Measurements from ENCODE around the gene LTBR. TPM values are rescaled to one million over a fixed set of nuclear protein-coding genes. Genes with fewer than 3 reads are reported as not detected.
A peak's percentile ranks its signal among the peaks of the same experiment; 100 is the strongest.

The LTBR gene
- total and polyA plus RNA-seq, 4 donors, result 6.8 to 43.5 (median 21.1) TPM

- Histone ChIP-seq H3K27ac (ENCODE audit: low read depth, low read length) (no peak overlapping the region), H3K27me3 (ENCODE audit: control insufficient read depth, insufficient read depth, low read length) (peaks cover 10% of the 10 kb centered on the region), H3K4me3 (ENCODE audit: low read depth, low read length) (no peak overlapping the region), H3K4me1 (ENCODE audit: control insufficient read depth, insufficient read depth, low read length) (peaks cover 7% of the 10 kb centered on the region), H3K36me3 (ENCODE audit: control insufficient read depth, insufficient read depth, low read length) (no peaks in the 10 kb centered on the region), H3K9me3 (ENCODE audit: control insufficient read depth, insufficient read depth, low read length) (no peaks in the 10 kb centered on the region)
- DNase-seq (ENCODE audit: low read depth in 4 of 6, low spot score in 6 of 6), result no peak
- no CpG with 5 or more reads among the region's 1 CpG for WGBS (ENCODE audit: insufficient coverage)
These were observed 25.1 kb upstream of the LTBR start for GRCh38 chr12:6358881-6359280.

GRCh38 chr12:6360080-6360571 is 23.8 kb upstream of the LTBR start:
- Histone ChIP-seq H3K27me3 (ENCODE audit: control insufficient read depth, insufficient read depth, low read length) (peaks cover 10% of the 10 kb centered on the region), H3K4me3 (ENCODE audit: low read depth, low read length) (no peak overlapping the region), H3K27ac (ENCODE audit: low read depth, low read length) (no peak overlapping the region), H3K4me1 (ENCODE audit: control insufficient read depth, insufficient read depth, low read length) (peaks cover 8% of the 10 kb centered on the region), H3K9me3 (ENCODE audit: control insufficient read depth, insufficient read depth, low read length) (no peaks in the 10 kb centered on the region), H3K36me3 (ENCODE audit: control insufficient read depth, insufficient read depth, low read length) (no peaks in the 10 kb centered on the region)
- DNase-seq (ENCODE audit: low read depth in 4 of 6, low spot score in 6 of 6), result no peak
- WGBS (ENCODE audit: insufficient coverage), result 82% methylated on average over 7 of the region's 7 CpGs

GRCh38 chr12:6360578-6361490 is 23.1 kb upstream of the LTBR start:
- Histone ChIP-seq H3K36me3 (ENCODE audit: control insufficient read depth, insufficient read depth, low read length) (no peaks in the 10 kb centered on the region), H3K9me3 (ENCODE audit: control insufficient read depth, insufficient read depth, low read length) (no peaks in the 10 kb centered on the region), H3K27ac (ENCODE audit: low read depth, low read length) (no peak overlapping the region), H3K4me1 (ENCODE audit: control insufficient read depth, insufficient read depth, low read length) (peaks cover 8% of the 10 kb centered on the region), H3K27me3 (ENCODE audit: control insufficient read depth, insufficient read depth, low read length) (peaks cover 10% of the 10 kb centered on the region), H3K4me3 (ENCODE audit: low read depth, low read length) (no peak overlapping the region)
- WGBS (ENCODE audit: insufficient coverage), result 90% methylated on average over 3 of the region's 11 CpGs
- DNase-seq (ENCODE audit: low read depth in 4 of 6, low spot score in 6 of 6), result no peak

GRCh38 chr12:6361834-6362233 is 22.1 kb upstream of the LTBR start:
- peaks cover 8% of the 10 kb centered on the region for H3K4me1 ChIP-seq (ENCODE audit: control insufficient read depth, insufficient read depth, low read length)
- no peaks in the 10 kb centered on the region for H3K36me3 ChIP-seq (ENCODE audit: control insufficient read depth, insufficient read depth, low read length)
- 89% methylated on average over 14 of the region's 14 CpGs for WGBS (ENCODE audit: insufficient coverage)
- no peak overlapping the region for H3K4me3 ChIP-seq (ENCODE audit: low read depth, low read length)
- H3K27ac ChIP-seq (ENCODE audit: low read depth, low read length), result no peak overlapping the region
- peaks cover 10% of the 10 kb centered on the region for H3K27me3 ChIP-seq (ENCODE audit: control insufficient read depth, insufficient read depth, low read length)
- H3K9me3 ChIP-seq (ENCODE audit: control insufficient read depth, insufficient read depth, low read length), result no peaks in the 10 kb centered on the region
- DNase-seq (ENCODE audit: low read depth in 4 of 6, low spot score in 6 of 6), result no peak

- Histone ChIP-seq H3K36me3 (ENCODE audit: control insufficient read depth, insufficient read depth, low read length) (no peaks in the 10 kb centered on the region), H3K27ac (ENCODE audit: low read depth, low read length) (no peak overlapping the region), H3K27me3 (ENCODE audit: control insufficient read depth, insufficient read depth, low read length) (peaks cover 10% of the 10 kb centered on the region), H3K4me3 (ENCODE audit: low read depth, low read length) (no peak overlapping the region), H3K9me3 (ENCODE audit: control insufficient read depth, insufficient read depth, low read length) (no peaks in the 10 kb centered on the region), H3K4me1 (ENCODE audit: control insufficient read depth, insufficient read depth, low read length) (peaks cover 8% of the 10 kb centered on the region)
- WGBS (ENCODE audit: insufficient coverage), result 100% methylated on average over 1 of the region's 3 CpGs
- DNase-seq (ENCODE audit: low read depth in 4 of 6, low spot score in 6 of 6), result no peak
These were observed 21.6 kb upstream of the LTBR start for GRCh38 chr12:6362403-6362802.

- H3K4me1 ChIP-seq (ENCODE audit: control insufficient read depth, insufficient read depth, low read length), result peaks cover 8% of the 10 kb centered on the region
- H3K36me3 ChIP-seq (ENCODE audit: control insufficient read depth, insufficient read depth, low read length), result no peaks in the 10 kb centered on the region
- H3K9me3 ChIP-seq (ENCODE audit: control insufficient read depth, insufficient read depth, low read length), result no peaks in the 10 kb centered on the region
- WGBS (ENCODE audit: insufficient coverage), result 0% methylated on average over 3 of the region's 4 CpGs
- no peak for DNase-seq (ENCODE audit: low read depth in 4 of 6, low spot score in 6 of 6)
- H3K4me3 ChIP-seq (ENCODE audit: low read depth, low read length), result peak overlapping the region; percentile 26
- no peak overlapping the region for H3K27ac ChIP-seq (ENCODE audit: low read depth, low read length)
- H3K27me3 ChIP-seq (ENCODE audit: control insufficient read depth, insufficient read depth, low read length), result peaks cover 10% of the 10 kb centered on the region
These were observed 21.0 kb upstream of the LTBR start for GRCh38 chr12:6363010-6363329.

- WGBS (ENCODE audit: insufficient coverage), result 6% methylated on average over 59 of the region's 59 CpGs
- no peak overlapping the region for H3K27ac ChIP-seq (ENCODE audit: low read depth, low read length)
- H3K27me3 ChIP-seq (ENCODE audit: control insufficient read depth, insufficient read depth, low read length), result peaks cover 10% of the 10 kb centered on the region
- DNase-seq (ENCODE audit: low read depth in 4 of 6, low spot score in 6 of 6), result peak in 1 of 6 donors; percentile 47
- no peaks in the 10 kb centered on the region for H3K36me3 ChIP-seq (ENCODE audit: control insufficient read depth, insufficient read depth, low read length)
- H3K4me1 ChIP-seq (ENCODE audit: control insufficient read depth, insufficient read depth, low read length), result peaks cover 8% of the 10 kb centered on the region
- peak overlapping the region; percentile 26 for H3K4me3 ChIP-seq (ENCODE audit: low read depth, low read length)
- no peaks in the 10 kb centered on the region for H3K9me3 ChIP-seq (ENCODE audit: control insufficient read depth, insufficient read depth, low read length)
These were observed 20.5 kb upstream of the LTBR start for GRCh38 chr12:6363330-6364043.

- Histone ChIP-seq H3K4me1 (ENCODE audit: control insufficient read depth, insufficient read depth, low read length) (peaks cover 8% of the 10 kb centered on the region), H3K27me3 (ENCODE audit: control insufficient read depth, insufficient read depth, low read length) (peaks cover 10% of the 10 kb centered on the region), H3K9me3 (ENCODE audit: control insufficient read depth, insufficient read depth, low read length) (no peaks in the 10 kb centered on the region), H3K4me3 (ENCODE audit: low read depth, low read length) (peak overlapping the region; percentile 26), H3K36me3 (ENCODE audit: control insufficient read depth, insufficient read depth, low read length) (no peaks in the 10 kb centered on the region), H3K27ac (ENCODE audit: low read depth, low read length) (no peak overlapping the region)
- DNase-seq (ENCODE audit: low read depth in 4 of 6, low spot score in 6 of 6), result no peak
- WGBS (ENCODE audit: insufficient coverage), result 75% methylated on average over 10 of the region's 15 CpGs
These were observed 20.0 kb upstream of the LTBR start for GRCh38 chr12:6364044-6364374.

GRCh38 chr12:6367065-6367968 is 16.6 kb upstream of the LTBR start:
- Histone ChIP-seq H3K4me3 (ENCODE audit: low read depth, low read length) (no peak overlapping the region), H3K27me3 (ENCODE audit: control insufficient read depth, insufficient read depth, low read length) (peaks cover 4% of the 10 kb centered on the region), H3K9me3 (ENCODE audit: control insufficient read depth, insufficient read depth, low read length) (no peaks in the 10 kb centered on the region), H3K4me1 (ENCODE audit: control insufficient read depth, insufficient read depth, low read length) (peaks cover 10% of the 10 kb centered on the region), H3K27ac (ENCODE audit: low read depth, low read length) (no peak overlapping the region), H3K36me3 (ENCODE audit: control insufficient read depth, insufficient read depth, low read length) (no peaks in the 10 kb centered on the region)
- peak in 1 of 6 donors; percentile 33 for DNase-seq (ENCODE audit: low read depth in 4 of 6, low spot score in 6 of 6)
- WGBS (ENCODE audit: insufficient coverage), result no CpG with 5 or more reads among the region's 11 CpGs

Data from spinal cord (tissue), 10 donors.